CD14-positive monocyte (primary cell): Measurements from ENCODE around the gene CLDN8. TPM values are rescaled to one million over a fixed set of nuclear protein-coding genes. Genes with fewer than 3 reads are reported as not detected.

Experiments used
- DNase-seq, 3 donors: peaks; one replicate each; pipeline ENCODE4 v3.0.0-alpha.2; 2011 to 2022
- H2AFZ ChIP-seq: 2 replicates; pipeline ENCODE4 v1.6.0; 2012; ENCODE audit warnings: mild to moderate bottlenecking, low read depth, low read length, inconsistent platforms; ENCODE audit not compliant: insufficient read depth, poor library complexity, severe bottlenecking
- H3K27ac ChIP-seq, 2 donors: 1 replicate in 1 of 2; 2 replicates in 1 of 2; pipeline ENCODE4 v1.5.1; 2012 to 2013; ENCODE audit warnings: low read length in 2 of 2, control low read depth in 1 of 2, inconsistent platforms in 1 of 2, low read depth in 1 of 2, mild to moderate bottlenecking in 1 of 2
- H3K27me3 ChIP-seq, 2 donors: one replicate each; pipeline versions ENCODE4 v1.6.0 to v1.6.1; 2011 to 2013; ENCODE audit warnings: low read length in 2 of 2; ENCODE audit not compliant: control insufficient read depth in 2 of 2, insufficient read depth in 2 of 2
- H3K36me3 ChIP-seq, 2 donors: replicated peaks in 1 of 2; 1 replicate in 1 of 2; 2 replicates in 1 of 2; pipeline versions ENCODE4 v1.5.1 to v1.6.1; 2012 to 2013; ENCODE audit warnings: low read length in 2 of 2, control low read depth in 1 of 2, inconsistent platforms in 1 of 2, mild to moderate bottlenecking in 1 of 2; ENCODE audit not compliant: insufficient read depth in 2 of 2, control insufficient read depth in 1 of 2
- H3K4me1 ChIP-seq, 2 donors: 1 replicate in 1 of 2; 2 replicates in 1 of 2; pipeline versions ENCODE4 v1.5.1 to v1.6.1; 2012 to 2013; ENCODE audit warnings: low read length in 2 of 2, control low read depth in 1 of 2, inconsistent platforms in 1 of 2, mild to moderate bottlenecking in 1 of 2, moderate library complexity in 1 of 2; ENCODE audit not compliant: insufficient read depth in 2 of 2, control insufficient read depth in 1 of 2
- H3K4me2 ChIP-seq: replicated peaks from 2 replicates; pipeline ENCODE3; 2012; ENCODE audit warnings: low read length, moderate library complexity, mild to moderate bottlenecking; ENCODE audit not compliant: poor library complexity, severe bottlenecking; ENCODE audit errors: extremely low read depth
- H3K4me3 ChIP-seq, 3 experiments: fragments of 200-600 bp in 1 of 3; sonication (generic) in 1 of 3; replicated peaks in 1 of 3; 1 replicate in 2 of 3; 2 replicates in 1 of 3; pipeline ENCODE4 v1.5.1; 2011 to 2013; ENCODE audit warnings: low read length in 3 of 3, mild to moderate bottlenecking in 3 of 3, control low read depth in 2 of 3, low read depth in 2 of 3, inconsistent platforms in 1 of 3, moderate library complexity in 1 of 3
- H3K79me2 ChIP-seq: 2 replicates; pipeline ENCODE4 v1.6.0; 2012; ENCODE audit warnings: mild to moderate bottlenecking, control low read depth, inconsistent platforms, low read length, moderate library complexity; ENCODE audit not compliant: insufficient read depth
- H3K9ac ChIP-seq: 2 replicates; pipeline ENCODE4 v1.6.0; 2017; ENCODE audit warnings: low read length, mild to moderate bottlenecking; ENCODE audit not compliant: insufficient read depth, poor library complexity, severe bottlenecking
- H3K9me3 ChIP-seq, 2 donors: replicated peaks in 1 of 2; 1 replicate in 1 of 2; 2 replicates in 1 of 2; pipeline versions ENCODE4 v1.5.1 to v1.6.1; 2012 to 2013; ENCODE audit warnings: low read length in 2 of 2, control low read depth in 1 of 2; ENCODE audit not compliant: control insufficient read depth in 1 of 2, insufficient read depth in 1 of 2
- H4K20me1 ChIP-seq: 2 replicates; pipeline ENCODE4 v1.6.0; 2012; ENCODE audit warnings: mild to moderate bottlenecking, low read length, control low read depth, moderate library complexity; ENCODE audit not compliant: insufficient read depth
- H3K27ac Mint-ChIP-seq, 7 donors: one replicate each; pipeline ENCODE4 v1.8.0; 2020; ENCODE audit warnings: mild to moderate bottlenecking in 7 of 7, mixed read lengths in 7 of 7, moderate library complexity in 6 of 7, inconsistent platforms in 2 of 7
- H3K27me3 Mint-ChIP-seq, 3 donors: one replicate each; pipeline ENCODE4 v1.8.0; 2021 to 2022; ENCODE audit warnings: low read depth in 3 of 3, mild to moderate bottlenecking in 3 of 3, mixed read lengths in 3 of 3, moderate library complexity in 3 of 3, inconsistent platforms in 1 of 3
- H3K36me3 Mint-ChIP-seq, 2 donors: one replicate each; pipeline ENCODE4 v1.8.0; 2020; ENCODE audit warnings: mixed read lengths in 2 of 2, inconsistent platforms in 1 of 2, mild to moderate bottlenecking in 1 of 2
- H3K4me1 Mint-ChIP-seq: one replicate; pipeline ENCODE4 v1.8.0; 2020; ENCODE audit warnings: mild to moderate bottlenecking, mixed read lengths
- H3K4me3 Mint-ChIP-seq, 2 donors: one replicate each; pipeline ENCODE4 v1.8.0; 2020; ENCODE audit warnings: mild to moderate bottlenecking in 2 of 2, mixed read lengths in 2 of 2, moderate library complexity in 1 of 2
- H3K9me3 Mint-ChIP-seq, 7 donors: one replicate each; pipeline ENCODE4 v1.8.0; 2020 to 2022; ENCODE audit warnings: mixed read lengths in 7 of 7, mild to moderate bottlenecking in 6 of 7, moderate library complexity in 6 of 7, inconsistent platforms in 2 of 7
- WGBS: methylation state at CpG from one replicate; pipeline ENCODE4 v1.1.5; 2013; ENCODE audit warnings: missing lambda C conversion rate; ENCODE audit not compliant: insufficient coverage; 5-methylcytosine and 5-hydroxymethylcytosine counted together
- intact Hi-C, 2 donors: fragments of 100-400 bp; cut with micrococcal nuclease; formaldehyde crosslinking; loops; one replicate each; pipeline versions ENCODE4 v1.15.0 to v1.15.1; 2023
- polyA plus RNA-seq, 3 donors: library from polyadenylated mRNA; depleted of rRNA in 1 of 3; unstranded in 2 of 3; stranded (reverse) in 1 of 3; fragments of 300-500 nt in 2 of 3; fragments of >200 nt in 1 of 3; fragmentation: Illumina TruSeq in 2 of 3; gene quantifications; 1 replicate in 2 of 3; 2 replicates in 1 of 3; pipeline ENCODE4 v1.2.3, GENCODE V29; 2012 to 2021
- TF ChIP-seq, protein P1 (sequence below): fragments of 200-600 bp; IDR thresholded peaks from one replicate; pipeline ENCODE4 v1.8.0; 2022; ENCODE audit warnings: antibody characterized with exemption, mild to moderate bottlenecking

The CLDN8 gene
- polyA plus RNA-seq, 3 donors, result not detected

DNA sequence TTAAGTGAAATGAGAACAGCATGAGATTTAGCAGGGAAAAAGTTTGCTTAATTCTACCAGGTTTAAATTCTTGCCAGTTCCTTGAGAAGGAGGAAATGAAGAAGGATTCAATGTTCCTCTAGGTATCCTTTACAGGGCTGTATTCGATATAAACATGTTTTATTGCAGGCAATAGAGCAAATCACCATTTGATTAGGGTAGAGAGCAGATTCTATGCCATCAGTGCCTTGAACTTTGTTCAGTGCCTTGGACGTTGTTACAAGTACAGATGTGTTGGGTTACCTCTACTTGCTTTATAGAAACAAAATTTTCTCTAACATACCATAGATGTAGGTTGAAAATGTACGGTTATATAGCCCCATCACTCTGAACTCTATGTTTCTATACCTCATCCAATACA, 18.2 kb upstream of the CLDN8 start:
- peaks cover 5 to 6% of the 10 kb centered on the region in 2 donors for H3K9me3 ChIP-seq
- no peak overlapping the region for H3K27ac Mint-ChIP-seq
- no peaks in the 10 kb centered on the region for H4K20me1 ChIP-seq
- H3K4me2 ChIP-seq, result no peak overlapping the region
- WGBS, result no CpG with 5 or more reads among the region's 3 CpGs
- no peak overlapping the region for H2AFZ ChIP-seq
- H3K9me3 Mint-ChIP-seq, result peaks cover 0 to 4% (median 1%) of the 10 kb centered on the region in 7 donors
- H3K4me1 ChIP-seq, result no peaks in the 10 kb centered on the region
- H3K4me3 ChIP-seq, result no peak overlapping the region
- TF ChIP-seq, protein P1, sequence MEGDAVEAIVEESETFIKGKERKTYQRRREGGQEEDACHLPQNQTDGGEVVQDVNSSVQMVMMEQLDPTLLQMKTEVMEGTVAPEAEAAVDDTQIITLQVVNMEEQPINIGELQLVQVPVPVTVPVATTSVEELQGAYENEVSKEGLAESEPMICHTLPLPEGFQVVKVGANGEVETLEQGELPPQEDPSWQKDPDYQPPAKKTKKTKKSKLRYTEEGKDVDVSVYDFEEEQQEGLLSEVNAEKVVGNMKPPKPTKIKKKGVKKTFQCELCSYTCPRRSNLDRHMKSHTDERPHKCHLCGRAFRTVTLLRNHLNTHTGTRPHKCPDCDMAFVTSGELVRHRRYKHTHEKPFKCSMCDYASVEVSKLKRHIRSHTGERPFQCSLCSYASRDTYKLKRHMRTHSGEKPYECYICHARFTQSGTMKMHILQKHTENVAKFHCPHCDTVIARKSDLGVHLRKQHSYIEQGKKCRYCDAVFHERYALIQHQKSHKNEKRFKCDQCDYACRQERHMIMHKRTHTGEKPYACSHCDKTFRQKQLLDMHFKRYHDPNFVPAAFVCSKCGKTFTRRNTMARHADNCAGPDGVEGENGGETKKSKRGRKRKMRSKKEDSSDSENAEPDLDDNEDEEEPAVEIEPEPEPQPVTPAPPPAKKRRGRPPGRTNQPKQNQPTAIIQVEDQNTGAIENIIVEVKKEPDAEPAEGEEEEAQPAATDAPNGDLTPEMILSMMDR, result no peak
- no peaks in the 10 kb centered on the region for H3K27me3 Mint-ChIP-seq
- H3K4me1 Mint-ChIP-seq, result no peaks in the 10 kb centered on the region
- H3K36me3 ChIP-seq, result no peaks in the 10 kb centered on the region
- no peak overlapping the region for H3K4me3 Mint-ChIP-seq
- no peak overlapping the region for H3K9ac ChIP-seq
- H3K79me2 ChIP-seq, result no peaks in the 10 kb centered on the region
- intact Hi-C loops, result no loop called here
- no peak for DNase-seq
- H3K27ac ChIP-seq, result no peak overlapping the region
- H3K36me3 Mint-ChIP-seq, result no peaks in the 10 kb centered on the region
- no peaks in the 10 kb centered on the region for H3K27me3 ChIP-seq

DNA sequence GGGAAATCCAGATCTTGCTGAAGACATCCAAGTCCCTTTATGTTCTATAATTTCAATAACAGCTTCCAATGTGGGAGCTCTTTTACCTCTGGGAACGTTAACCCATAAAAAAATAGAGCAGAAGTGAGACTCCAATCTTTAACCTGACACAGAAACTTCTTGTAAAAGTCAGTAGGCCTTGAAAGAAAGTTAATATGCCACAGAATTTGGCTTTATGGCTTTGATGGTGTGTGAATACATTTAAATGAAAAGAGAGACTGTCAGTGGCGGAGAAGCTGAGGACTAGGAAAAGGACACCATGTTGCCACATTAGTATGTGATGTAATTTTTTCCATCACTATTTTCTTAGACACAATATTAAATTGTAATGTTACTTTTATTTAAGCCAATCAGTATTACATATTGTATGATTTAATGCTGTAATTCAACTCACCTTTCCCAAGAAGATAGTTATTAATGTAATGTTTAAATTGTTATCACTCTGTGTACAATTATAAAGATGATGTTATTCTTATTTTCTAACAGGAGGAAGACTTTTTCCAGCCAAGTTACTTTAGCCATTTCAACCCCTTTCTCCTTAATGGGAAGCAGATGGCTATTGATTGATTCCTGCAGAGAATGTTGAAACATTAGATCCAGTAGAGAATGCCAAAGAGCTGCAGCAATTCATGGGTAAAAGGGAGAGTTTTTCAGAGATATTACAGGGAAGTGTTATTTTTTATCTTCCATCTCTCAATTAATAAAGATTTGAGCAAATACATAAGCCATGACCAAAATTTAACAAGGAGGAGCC, 17.5 kb upstream of the CLDN8 start:
- Mint-ChIP-seq H3K36me3 (no peaks in the 10 kb centered on the region), H3K27ac (no peak overlapping the region), H3K4me1 (no peaks in the 10 kb centered on the region), H3K27me3 (no peaks in the 10 kb centered on the region), H3K9me3 (peaks cover 0 to 4% (median 1%) of the 10 kb centered on the region in 7 donors), H3K4me3 (no peak overlapping the region)
- Histone ChIP-seq H3K9ac (no peak overlapping the region), H2AFZ (no peak overlapping the region), H3K4me3 (no peak overlapping the region), H3K4me1 (no peaks in the 10 kb centered on the region), H4K20me1 (no peaks in the 10 kb centered on the region), H3K27me3 (no peaks in the 10 kb centered on the region), H3K79me2 (no peaks in the 10 kb centered on the region), H3K4me2 (no peak overlapping the region), H3K9me3 (peaks cover 5 to 9% of the 10 kb centered on the region in 2 donors), H3K36me3 (no peaks in the 10 kb centered on the region), H3K27ac (no peak overlapping the region)
- intact Hi-C loops, result no loop called here
- TF ChIP-seq, protein P1, result no peak
- no CpG with 5 or more reads among the region's 2 CpGs for WGBS
- DNase-seq, result no peak
